Measurements from ENCODE around the gene SAP25. TPM values are rescaled to one million over a fixed set of nuclear protein-coding genes. Genes with fewer than 3 reads are reported as not detected.
A peak's percentile ranks its signal among the peaks of the same experiment; 100 is the strongest.

Gene SAP25
- total and polyA plus RNA-seq, 2 experiments from 2014 or later, result 1.5 to 3.9 TPM

GRCh38 chr7:100613412-100614175, 39.9 kb upstream of the SAP25 start:
- no peaks in the 10 kb centered on the region for H3K9me3 ChIP-seq (ENCODE audit: low read depth)
- H3K36me3 ChIP-seq, result no peaks in the 10 kb centered on the region
- no peaks in the 10 kb centered on the region for H3K27me3 ChIP-seq
- H3K4me1 ChIP-seq (ENCODE audit: low read depth), result no peaks in the 10 kb centered on the region
- H3K27ac ChIP-seq, result no peak overlapping the region
- no peak for DNase-seq (ENCODE audit: low read depth in 1 of 2, low spot score in 1 of 2)
- no peak for TF ChIP-seq CTCF (IDR thresholded peaks at IDR 0.05; ENCODE audit: low read depth, low read length)
- no peak overlapping the region for H3K4me3 ChIP-seq

GRCh38 chr7:100612730-100613390, 39.2 kb upstream of the SAP25 start:
- Histone ChIP-seq H3K27ac (no peak overlapping the region), H3K4me1 (ENCODE audit: low read depth) (no peaks in the 10 kb centered on the region), H3K36me3 (no peaks in the 10 kb centered on the region), H3K4me3 (peak overlapping the region; percentile 72), H3K9me3 (ENCODE audit: low read depth) (no peaks in the 10 kb centered on the region), H3K27me3 (no peaks in the 10 kb centered on the region)
- TF ChIP-seq CTCF (IDR thresholded peaks at IDR 0.05; ENCODE audit: low read depth, low read length), result peak; percentile 7
- DNase-seq (ENCODE audit: low read depth in 1 of 2, low spot score in 1 of 2), result no peak

GRCh38 chr7:100611983-100612729, 38.5 kb upstream of the SAP25 start, which contains the start of gene MOSPD3:
Gene MOSPD3, plus strand, starts transcription at chr7:100612540. Its CDS starts 252 bp downstream, at chr7:100612792.
- Histone ChIP-seq H3K4me3 (peak within 1 kb of the TSS; percentile 72), H3K36me3 (no peaks in the 10 kb centered on the region), H3K27ac (peak within 1 kb of the TSS; percentile 86), H3K27me3 (no peaks in the 10 kb centered on the region), H3K4me1 (ENCODE audit: low read depth) (no peaks in the 10 kb centered on the region), H3K9me3 (ENCODE audit: low read depth) (no peaks in the 10 kb centered on the region)
- TF ChIP-seq CTCF (IDR thresholded peaks at IDR 0.05; ENCODE audit: low read depth, low read length), result no peak
- peak; percentile 99 to 100 for DNase-seq (ENCODE audit: low read depth in 1 of 2, low spot score in 1 of 2)

GRCh38 chr7:100609958-100610357, 36.3 kb upstream of the SAP25 start:
- no peaks in the 10 kb centered on the region for H3K27me3 ChIP-seq

More at GRCh38 chr7:100609958-100610357, 36.3 kb upstream of the SAP25 start:
- DNase-seq (ENCODE audit: low read depth in 1 of 2, low spot score in 1 of 2), result no peak
- Histone ChIP-seq H3K4me1 (ENCODE audit: low read depth) (no peaks in the 10 kb centered on the region), H3K36me3 (no peaks in the 10 kb centered on the region), H3K9me3 (ENCODE audit: low read depth) (no peaks in the 10 kb centered on the region), H3K27ac (no peak overlapping the region), H3K4me3 (no peak overlapping the region)
- no peak for TF ChIP-seq CTCF (IDR thresholded peaks at IDR 0.05; ENCODE audit: low read depth, low read length)
